K562 (cell line): ENCODE data around the gene TGFBR2. TPM values are rescaled to one million over a fixed set of nuclear protein-coding genes. Genes with fewer than 3 reads are reported as not detected.

Source experiments
- CHD1 ChIP-seq: fragments of 200-600 bp; sonication (generic); IDR thresholded peaks from one replicate; pipeline ENCODE4 v1.6.1; 2012; ENCODE audit warnings: mild to moderate bottlenecking, moderate library complexity, low read length, inconsistent platforms
- FOSL1 ChIP-seq: fragments of 200-800 bp; sonication (Bioruptor generic); conservative IDR thresholded peaks from 2 replicates; pipeline ENCODE4 v1.6.1; 2016; ENCODE audit warnings: missing genetic modification characterization, missing compliant biosample characterization
- JUND ChIP-seq, 2 experiments: IDR thresholded peaks; 2 replicates in 1 of 2; 3 replicates in 1 of 2; pipeline ENCODE4 v1.6.1; 2011; ENCODE audit warnings: borderline replicate concordance in 2 of 2, low read depth in 2 of 2, low read length in 2 of 2, improper control_type of control experiment in 1 of 2, missing biosample characterization in 1 of 2, missing genetic modification characterization in 1 of 2, missing genetic modification reagents in 1 of 2
- KAT2B ChIP-seq: IDR thresholded peaks from one replicate; pipeline ENCODE4 v1.6.1; 2012; ENCODE audit warnings: low read depth, mild to moderate bottlenecking, control low read depth, inconsistent platforms, low read length, moderate library complexity
- MAZ ChIP-seq, 2 experiments: fragments of 450-650 bp in 1 of 2; sonication (generic) in 1 of 2; formaldehyde crosslinking; IDR thresholded peaks in 1 of 2; conservative IDR thresholded peaks in 1 of 2; 2 replicates each; pipeline versions ENCODE4 v1.4.0 to v1.5.0; 2020; ENCODE audit warnings: mild to moderate bottlenecking in 1 of 2, missing genetic modification reagents in 1 of 2
- MNT ChIP-seq, 2 experiments: fragments of 450-650 bp; conservative IDR thresholded peaks; 2 replicates each; pipeline ENCODE4 v1.6.1; 2017; ENCODE audit warnings: mild to moderate bottlenecking in 2 of 2, moderate library complexity in 2 of 2
- POLR2G ChIP-seq: fragments of 200-400 bp; formaldehyde crosslinking; IDR thresholded peaks from 2 replicates; pipeline ENCODE4 v1.6.1; 2017; ENCODE audit warnings: low read depth, mild to moderate bottlenecking, antibody characterized with exemption, low read length, moderate library complexity
- SNIP1 ChIP-seq: fragments of 450-650 bp; IDR thresholded peaks from 2 replicates; pipeline ENCODE4 v1.7.1; 2017; ENCODE audit warnings: low read depth, mild to moderate bottlenecking
- polyA plus RNA-seq, 8 experiments: library from polyadenylated mRNA; depleted of rRNA in 4 of 8; stranded (reverse) in 5 of 8; unstranded in 3 of 8; fragments of >200 nt; fragmentation: Nextera tagmentation in 2 of 8; fragmentation: Illumina TruSeq in 1 of 8; extraction: Ambion mirVana in 2 of 8; extraction: Trizol in 1 of 8; gene quantifications; 2 replicates each; pipeline versions ENCODE4 v1.2.1 to v1.2.3, GENCODE V29; 2011 to 2014; ENCODE audit warnings: inconsistent platforms in 1 of 8, missing spikeins in 1 of 8
- total RNA-seq, 7 experiments: library from RNA; depleted of rRNA in 6 of 7; stranded (reverse); fragments of >200 nt in 6 of 7; fragmentation: Illumina TruSeq in 2 of 7; extraction: Trizol in 2 of 7; gene quantifications; 2 replicates each; pipeline versions ENCODE4 v1.2.1 to v1.2.3, GENCODE V29; 2011 to 2021; ENCODE audit warnings: low replicate concordance in 1 of 7
- TF ChIP-seq, protein P1 (sequence below), 3 experiments: IDR thresholded peaks in 2 of 3; conservative IDR thresholded peaks in 1 of 3; 2 replicates each; pipeline ENCODE4 v1.5.1; 2011 to 2012; ENCODE audit warnings: low read length in 3 of 3, mild to moderate bottlenecking in 3 of 3, control low read depth in 2 of 3, improper control_type of control experiment in 1 of 3, inconsistent platforms in 1 of 3, low read depth in 1 of 3, mixed read lengths in 1 of 3, moderate library complexity in 1 of 3; ENCODE audit not compliant: insufficient read depth in 2 of 3
- TF ChIP-seq, protein P2 (sequence below): fragments of 250-450 bp; sonication (Bioruptor Pico); IDR thresholded peaks from 2 replicates; pipeline ENCODE4 v1.4.0; 2020; ENCODE audit warnings: mild to moderate bottlenecking, moderate library complexity, borderline replicate concordance
- TF ChIP-seq, protein P3 (sequence below): fragments of 250-450 bp; sonication (Bioruptor Pico); IDR thresholded peaks from 2 replicates; pipeline ENCODE4 v1.4.0; 2020

The TGFBR2 gene
- total and polyA plus RNA-seq, 9 of the 15 experiments (the other 6 are each of a cell fraction or from before 2014, with no cell fraction given): 0.11 to 0.84 (median 0.24) TPM

DNA sequence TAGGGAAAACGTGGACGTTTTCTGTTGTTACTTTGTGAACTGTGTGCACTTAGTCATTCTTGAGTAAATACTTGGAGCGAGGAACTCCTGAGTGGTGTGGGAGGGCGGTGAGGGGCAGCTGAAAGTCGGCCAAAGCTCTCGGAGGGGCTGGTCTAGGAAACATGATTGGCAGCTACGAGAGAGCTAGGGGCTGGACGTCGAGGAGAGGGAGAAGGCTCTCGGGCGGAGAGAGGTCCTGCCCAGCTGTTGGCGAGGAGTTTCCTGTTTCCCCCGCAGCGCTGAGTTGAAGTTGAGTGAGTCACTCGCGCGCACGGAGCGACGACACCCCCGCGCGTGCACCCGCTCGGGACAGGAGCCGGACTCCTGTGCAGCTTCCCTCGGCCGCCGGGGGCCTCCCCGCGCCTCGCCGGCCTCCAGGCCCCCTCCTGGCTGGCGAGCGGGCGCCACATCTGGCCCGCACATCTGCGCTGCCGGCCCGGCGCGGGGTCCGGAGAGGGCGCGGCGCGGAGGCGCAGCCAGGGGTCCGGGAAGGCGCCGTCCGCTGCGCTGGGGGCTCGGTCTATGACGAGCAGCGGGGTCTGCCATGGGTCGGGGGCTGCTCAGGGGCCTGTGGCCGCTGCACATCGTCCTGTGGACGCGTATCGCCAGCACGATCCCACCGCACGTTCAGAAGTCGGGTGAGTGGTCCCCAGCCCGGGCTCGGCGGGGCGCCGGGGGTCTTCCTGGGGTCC lies at the start of gene TGFBR2 (continued):
- TF ChIP-seq POLR2G (0 out of 2 replicates have a peak, but pooled peaks have one; percentile 22), MAZ (CRISPR knock-in tag; conservative IDR thresholded peaks at IDR 0.05 in 1 of 2, IDR thresholded peaks at IDR 0.05 in 1 of 2) (peak in 1 of 2 experiments; percentile 94; a peak in 2 of 4 replicates), CHD1 (no peak), JUND (IDR thresholded peaks at IDR 0.05; ENCODE audit: borderline replicate concordance, low read depth, low read length) (0 out of 2 replicates have a peak, but pooled peaks have one; percentile 18), JUND (tag; IDR thresholded peaks at IDR 0.05; ENCODE audit: borderline replicate concordance, low read depth, low read length) (peak; percentile 11; the same call in 1 of the 3 replicates), MNT (conservative IDR thresholded peaks at IDR 0.05) (no peak), SNIP1 (no peak), FOSL1 (tag) (peak; percentile 37; the same call in 1 of the 2 replicates), KAT2B (no peak)
- TF ChIP-seq, protein P1, sequence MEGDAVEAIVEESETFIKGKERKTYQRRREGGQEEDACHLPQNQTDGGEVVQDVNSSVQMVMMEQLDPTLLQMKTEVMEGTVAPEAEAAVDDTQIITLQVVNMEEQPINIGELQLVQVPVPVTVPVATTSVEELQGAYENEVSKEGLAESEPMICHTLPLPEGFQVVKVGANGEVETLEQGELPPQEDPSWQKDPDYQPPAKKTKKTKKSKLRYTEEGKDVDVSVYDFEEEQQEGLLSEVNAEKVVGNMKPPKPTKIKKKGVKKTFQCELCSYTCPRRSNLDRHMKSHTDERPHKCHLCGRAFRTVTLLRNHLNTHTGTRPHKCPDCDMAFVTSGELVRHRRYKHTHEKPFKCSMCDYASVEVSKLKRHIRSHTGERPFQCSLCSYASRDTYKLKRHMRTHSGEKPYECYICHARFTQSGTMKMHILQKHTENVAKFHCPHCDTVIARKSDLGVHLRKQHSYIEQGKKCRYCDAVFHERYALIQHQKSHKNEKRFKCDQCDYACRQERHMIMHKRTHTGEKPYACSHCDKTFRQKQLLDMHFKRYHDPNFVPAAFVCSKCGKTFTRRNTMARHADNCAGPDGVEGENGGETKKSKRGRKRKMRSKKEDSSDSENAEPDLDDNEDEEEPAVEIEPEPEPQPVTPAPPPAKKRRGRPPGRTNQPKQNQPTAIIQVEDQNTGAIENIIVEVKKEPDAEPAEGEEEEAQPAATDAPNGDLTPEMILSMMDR (IDR thresholded peaks at IDR 0.05 in 2 of 3, conservative IDR thresholded peaks at IDR 0.05 in 1 of 3; ENCODE audit: insufficient read depth in 2 of 3, low read depth in 1 of 3, low read length in 3 of 3): 0 out of 6 replicates have a peak, but pooled peaks of 1 of the 3 experiments have one; percentile 1
- TF ChIP-seq, protein P2, sequence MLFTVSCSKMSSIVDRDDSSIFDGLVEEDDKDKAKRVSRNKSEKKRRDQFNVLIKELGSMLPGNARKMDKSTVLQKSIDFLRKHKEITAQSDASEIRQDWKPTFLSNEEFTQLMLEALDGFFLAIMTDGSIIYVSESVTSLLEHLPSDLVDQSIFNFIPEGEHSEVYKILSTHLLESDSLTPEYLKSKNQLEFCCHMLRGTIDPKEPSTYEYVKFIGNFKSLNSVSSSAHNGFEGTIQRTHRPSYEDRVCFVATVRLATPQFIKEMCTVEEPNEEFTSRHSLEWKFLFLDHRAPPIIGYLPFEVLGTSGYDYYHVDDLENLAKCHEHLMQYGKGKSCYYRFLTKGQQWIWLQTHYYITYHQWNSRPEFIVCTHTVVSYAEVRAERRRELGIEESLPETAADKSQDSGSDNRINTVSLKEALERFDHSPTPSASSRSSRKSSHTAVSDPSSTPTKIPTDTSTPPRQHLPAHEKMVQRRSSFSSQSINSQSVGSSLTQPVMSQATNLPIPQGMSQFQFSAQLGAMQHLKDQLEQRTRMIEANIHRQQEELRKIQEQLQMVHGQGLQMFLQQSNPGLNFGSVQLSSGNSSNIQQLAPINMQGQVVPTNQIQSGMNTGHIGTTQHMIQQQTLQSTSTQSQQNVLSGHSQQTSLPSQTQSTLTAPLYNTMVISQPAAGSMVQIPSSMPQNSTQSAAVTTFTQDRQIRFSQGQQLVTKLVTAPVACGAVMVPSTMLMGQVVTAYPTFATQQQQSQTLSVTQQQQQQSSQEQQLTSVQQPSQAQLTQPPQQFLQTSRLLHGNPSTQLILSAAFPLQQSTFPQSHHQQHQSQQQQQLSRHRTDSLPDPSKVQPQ (CRISPR knock-in tag): no peak
- TF ChIP-seq, protein P3, sequence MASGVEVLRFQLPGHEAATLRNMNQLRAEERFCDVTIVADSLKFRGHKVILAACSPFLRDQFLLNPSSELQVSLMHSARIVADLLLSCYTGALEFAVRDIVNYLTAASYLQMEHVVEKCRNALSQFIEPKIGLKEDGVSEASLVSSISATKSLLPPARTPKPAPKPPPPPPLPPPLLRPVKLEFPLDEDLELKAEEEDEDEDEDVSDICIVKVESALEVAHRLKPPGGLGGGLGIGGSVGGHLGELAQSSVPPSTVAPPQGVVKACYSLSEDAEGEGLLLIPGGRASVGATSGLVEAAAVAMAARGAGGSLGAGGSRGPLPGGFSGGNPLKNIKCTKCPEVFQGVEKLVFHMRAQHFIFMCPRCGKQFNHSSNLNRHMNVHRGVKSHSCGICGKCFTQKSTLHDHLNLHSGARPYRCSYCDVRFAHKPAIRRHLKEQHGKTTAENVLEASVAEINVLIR: 0 out of 2 replicates have a peak, but pooled peaks have one; percentile 8
- TF ChIP-seq, all 486 proteins: peak for 13
